BJ (cell line): ENCODE data around the gene MED13L. TPM values are rescaled to one million over a fixed set of nuclear protein-coding genes. Genes with fewer than 3 reads are reported as not detected.

Experiments used
- CTCF ChIA-PET: fragments of 350-600 bp; formaldehyde crosslinking; extraction: SDS; loops from one replicate; lab custom pipeline; 2021; ENCODE audit warnings: antibody characterized with exemption, inconsistent platforms; lab: Yijun Ruan, JAX
- POLR2A ChIA-PET: fragments of 300-600 bp; sonication (Branson Sonifier 250); formaldehyde crosslinking; extraction: SDS; loops from one replicate; lab custom pipeline; 2021; ENCODE audit warnings: antibody characterized with exemption; lab: Charles Lee
- DNase-seq: peaks from one replicate; pipeline ENCODE4 v3.0.0-alpha.2; 2011; ENCODE audit warnings: low read depth
- H3K27me3 ChIP-seq: 2 replicates; pipeline ENCODE4 v1.6.0; 2011; ENCODE audit warnings: low read length; ENCODE audit not compliant: control insufficient read depth, insufficient read depth
- H3K36me3 ChIP-seq: 2 replicates; pipeline ENCODE4 v1.5.1; 2011; ENCODE audit warnings: low read length; ENCODE audit not compliant: control insufficient read depth, insufficient read depth
- H3K4me3 ChIP-seq: 2 replicates; pipeline ENCODE4 v1.5.1; 2011; ENCODE audit warnings: low read depth, mild to moderate bottlenecking, control low read depth, low read length
- polyA plus RNA-seq: library from polyadenylated mRNA; depleted of rRNA; stranded (reverse); fragments of >200 nt; gene quantifications from 2 replicates; pipeline ENCODE4 v1.2.3, GENCODE V29; 2011
- TF ChIP-seq, protein P1 (sequence below): IDR thresholded peaks from 2 replicates; pipeline ENCODE4 v1.5.1; 2011; ENCODE audit warnings: low read depth, mild to moderate bottlenecking, control low read depth, inconsistent platforms, low read length, moderate library complexity; ENCODE audit not compliant: insufficient read depth

The MED13L gene
- polyA plus RNA-seq, 1 experiment, result 43.7 TPM

DNA sequence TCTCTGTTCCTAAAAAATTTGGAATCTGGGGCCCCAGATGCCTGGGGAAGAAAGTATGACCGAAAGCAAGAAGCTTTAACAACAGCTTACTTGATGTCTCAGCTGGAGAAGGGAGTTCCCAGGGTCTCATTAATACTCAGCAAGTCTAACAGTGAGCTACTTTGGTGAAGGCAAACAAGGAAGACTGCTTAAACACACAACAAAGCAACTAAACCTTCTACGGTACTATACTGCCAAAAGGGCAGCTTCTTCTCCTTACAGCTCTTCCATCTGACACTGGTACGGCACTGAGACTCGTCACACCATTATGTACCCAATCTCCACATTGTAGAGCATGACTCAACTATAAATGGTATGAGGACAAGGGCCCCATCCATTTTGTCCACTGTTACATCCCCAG, 213.0 kb downstream of the MED13L start:
- no peak overlapping the region for H3K4me3 ChIP-seq
- H3K36me3 ChIP-seq, result no peaks in the 10 kb centered on the region
- no peaks in the 10 kb centered on the region for H3K27me3 ChIP-seq
- CTCF ChIA-PET, result interaction anchor here (2.2 kb wide), 1 partner anchor 10 kb away, joined by 10 read pairs; no protein-coding TSS in a partner anchor
- TF ChIP-seq, protein P1, sequence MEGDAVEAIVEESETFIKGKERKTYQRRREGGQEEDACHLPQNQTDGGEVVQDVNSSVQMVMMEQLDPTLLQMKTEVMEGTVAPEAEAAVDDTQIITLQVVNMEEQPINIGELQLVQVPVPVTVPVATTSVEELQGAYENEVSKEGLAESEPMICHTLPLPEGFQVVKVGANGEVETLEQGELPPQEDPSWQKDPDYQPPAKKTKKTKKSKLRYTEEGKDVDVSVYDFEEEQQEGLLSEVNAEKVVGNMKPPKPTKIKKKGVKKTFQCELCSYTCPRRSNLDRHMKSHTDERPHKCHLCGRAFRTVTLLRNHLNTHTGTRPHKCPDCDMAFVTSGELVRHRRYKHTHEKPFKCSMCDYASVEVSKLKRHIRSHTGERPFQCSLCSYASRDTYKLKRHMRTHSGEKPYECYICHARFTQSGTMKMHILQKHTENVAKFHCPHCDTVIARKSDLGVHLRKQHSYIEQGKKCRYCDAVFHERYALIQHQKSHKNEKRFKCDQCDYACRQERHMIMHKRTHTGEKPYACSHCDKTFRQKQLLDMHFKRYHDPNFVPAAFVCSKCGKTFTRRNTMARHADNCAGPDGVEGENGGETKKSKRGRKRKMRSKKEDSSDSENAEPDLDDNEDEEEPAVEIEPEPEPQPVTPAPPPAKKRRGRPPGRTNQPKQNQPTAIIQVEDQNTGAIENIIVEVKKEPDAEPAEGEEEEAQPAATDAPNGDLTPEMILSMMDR, result no peak
- no peak for DNase-seq
- POLR2A ChIA-PET, result no interaction called here

DNA sequence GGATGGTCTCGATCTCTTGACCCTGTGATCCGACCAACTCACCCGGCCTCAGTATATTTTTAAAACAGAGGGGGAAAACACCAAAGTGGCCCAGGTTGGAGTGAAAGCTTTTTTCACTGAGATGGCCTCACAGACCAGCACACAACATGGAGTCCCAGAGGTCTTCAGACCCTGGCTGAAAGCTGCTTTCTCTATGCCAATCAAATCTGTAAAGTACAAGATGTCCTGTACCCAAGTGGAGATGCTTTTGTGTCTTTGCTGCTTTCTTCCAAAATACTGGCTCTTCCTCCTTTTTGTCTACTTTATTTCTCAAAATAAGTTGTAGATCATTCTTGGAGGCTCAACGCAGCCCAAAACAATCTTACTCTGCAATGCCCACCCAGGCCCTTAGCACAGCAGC, 214.8 kb downstream of the MED13L start:
- POLR2A ChIA-PET, result no interaction called here

DNA sequence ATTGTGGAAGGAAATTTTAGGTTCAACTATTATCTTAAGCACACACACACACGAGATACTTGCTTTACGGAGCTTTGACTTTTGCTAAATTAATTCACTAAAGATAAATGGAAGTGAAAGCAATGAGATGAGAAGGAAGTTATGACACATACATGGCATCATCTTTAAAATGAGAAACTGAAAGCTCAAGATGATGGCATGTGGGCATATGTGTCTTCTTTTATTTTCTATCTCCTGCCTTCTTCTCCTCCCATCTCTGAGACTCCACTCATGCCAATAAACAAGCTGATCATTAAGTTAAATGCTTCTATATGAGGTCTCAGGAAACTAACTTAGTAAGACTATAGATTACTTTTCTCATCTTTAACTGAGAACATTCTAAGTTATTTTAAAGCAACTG, 216.7 kb downstream of the MED13L start:
- no peaks in the 10 kb centered on the region for H3K27me3 ChIP-seq
- no peak overlapping the region for H3K4me3 ChIP-seq
- ChIA-PET CTCF (interaction anchor here (0.7 to 1.1 kb wide), 3 partner anchors 17 to 63 kb away, joined by 3 read pairs; no protein-coding TSS in a partner anchor), POLR2A (no interaction called here)
- no peak for DNase-seq
- TF ChIP-seq, protein P1, result no peak
- H3K36me3 ChIP-seq, result no peaks in the 10 kb centered on the region

More for the DNA sequence above, 214.8 kb downstream of the MED13L start:
- no peak for DNase-seq
- H3K4me3 ChIP-seq, result no peak overlapping the region
- CTCF ChIA-PET, result interaction anchor here (0.6 kb wide), 1 partner anchor 698 kb away, joined by 3 read pairs; no protein-coding TSS in a partner anchor
- no peaks in the 10 kb centered on the region for H3K36me3 ChIP-seq
- H3K27me3 ChIP-seq, result no peaks in the 10 kb centered on the region
- TF ChIP-seq, protein P1, result no peak

DNA sequence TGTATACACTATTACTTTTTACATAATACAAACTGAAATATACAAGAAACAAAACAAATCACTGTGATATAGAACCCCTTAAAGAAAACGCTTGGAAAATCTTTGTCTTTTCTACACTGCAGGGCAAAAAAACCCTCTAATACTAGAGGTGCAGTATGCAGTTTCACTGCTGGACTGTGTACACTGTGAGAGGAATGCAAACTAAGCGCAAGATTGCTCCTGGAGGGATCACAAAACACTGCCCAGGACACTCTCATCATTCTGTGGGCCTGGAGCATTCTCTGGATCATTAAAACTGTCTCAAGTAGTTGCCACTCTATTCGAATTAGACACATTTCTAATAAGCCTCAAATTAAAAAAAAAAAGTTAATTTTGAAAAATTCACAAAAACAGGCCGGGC, 217.6 kb downstream of the MED13L start:
- CTCF ChIA-PET, result interaction anchor here (0.7 kb wide), 1 partner anchor 34 kb away, joined by 3 read pairs; no protein-coding TSS in a partner anchor
- TF ChIP-seq, protein P1, result no peak
- Histone ChIP-seq H3K36me3 (no peaks in the 10 kb centered on the region), H3K4me3 (no peak overlapping the region), H3K27me3 (no peaks in the 10 kb centered on the region)
- no peak for DNase-seq
- POLR2A ChIA-PET, result no interaction called here

DNA sequence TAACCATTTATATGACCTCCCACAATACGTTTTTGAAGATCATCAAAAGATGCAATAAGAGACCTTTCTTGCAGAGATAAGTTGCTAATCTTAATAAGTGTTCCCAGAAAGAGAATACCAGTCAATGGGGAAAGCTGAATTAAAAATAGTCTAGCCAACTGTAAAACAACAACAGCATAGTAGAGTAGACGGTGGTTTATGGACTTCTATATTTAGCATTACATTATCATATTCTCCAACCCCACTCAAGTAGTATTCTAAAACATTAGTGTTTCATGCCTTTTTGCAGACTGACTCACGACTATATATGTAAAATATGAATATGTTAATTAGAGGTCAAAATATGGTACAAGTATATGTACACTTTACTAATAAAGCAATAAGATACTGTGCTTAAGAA, 218.9 kb downstream of the MED13L start:
- no peak for DNase-seq
- TF ChIP-seq, protein P1, result no peak
- no peaks in the 10 kb centered on the region for H3K27me3 ChIP-seq
- POLR2A ChIA-PET, result no interaction called here
- no peaks in the 10 kb centered on the region for H3K36me3 ChIP-seq
- CTCF ChIA-PET, result no interaction called here
- H3K4me3 ChIP-seq, result no peak overlapping the region
